KG1 (cell line): Measurements from ENCODE around the gene OR14K1.
"Not testable (repeated sequence)": the region's sequence is repeated elsewhere in the genome, so short reads cannot be mapped to it uniquely, and the experiment has no call there.

Experiments
- DNase-seq: peaks from one replicate; lab custom pipeline; 2025; lab: John Stamatoyannopoulos, UW

The OR14K1 gene, protein sequence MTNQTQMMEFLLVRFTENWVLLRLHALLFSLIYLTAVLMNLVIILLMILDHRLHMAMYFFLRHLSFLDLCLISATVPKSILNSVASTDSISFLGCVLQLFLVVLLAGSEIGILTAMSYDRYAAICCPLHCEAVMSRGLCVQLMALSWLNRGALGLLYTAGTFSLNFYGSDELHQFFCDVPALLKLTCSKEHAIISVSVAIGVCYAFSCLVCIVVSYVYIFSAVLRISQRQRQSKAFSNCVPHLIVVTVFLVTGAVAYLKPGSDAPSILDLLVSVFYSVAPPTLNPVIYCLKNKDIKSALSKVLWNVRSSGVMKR

DNA sequence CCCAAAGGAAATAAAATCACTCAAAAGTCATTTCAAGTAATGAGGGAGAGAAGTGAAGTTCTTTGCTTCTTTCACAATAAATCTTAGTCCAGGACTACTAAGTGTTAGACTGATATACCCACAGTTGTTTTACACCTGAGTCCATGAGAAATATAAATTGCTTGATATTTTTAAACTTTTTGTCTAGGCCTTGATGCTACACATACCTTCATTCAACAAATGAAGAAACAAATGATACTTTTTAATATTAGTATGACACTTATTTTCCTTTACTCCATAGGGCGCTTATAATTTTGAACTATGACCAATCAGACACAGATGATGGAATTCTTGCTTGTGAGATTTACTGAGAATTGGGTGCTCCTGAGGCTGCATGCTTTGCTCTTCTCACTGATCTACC is at the start of gene OR14K1:
TSS of gene OR14K1 (plus strand) at position 301 of the 400 bp plus-strand sequence. CDS start at position 301, 0 bp downstream.
- DNase-seq: no peak

DNA sequence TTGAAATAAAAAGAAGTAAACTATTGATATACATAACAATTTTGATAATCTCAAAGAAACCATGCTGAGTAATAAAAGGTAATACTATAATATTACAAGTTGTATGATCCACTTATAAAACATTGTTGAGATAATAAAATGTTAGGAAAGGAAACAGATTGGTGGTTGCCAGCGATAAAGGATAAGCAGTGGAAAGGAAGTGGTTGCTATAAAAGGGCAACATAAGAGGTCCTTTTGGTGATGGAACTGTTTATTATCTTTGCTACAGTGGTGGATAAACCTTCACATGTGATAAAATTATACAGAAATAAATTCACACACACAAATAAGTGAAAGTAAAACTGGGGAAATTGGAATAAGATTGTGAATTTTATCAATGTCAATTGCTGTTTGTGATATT is 37.1 kb upstream of the OR14K1 start:
- DNase-seq: no peak

DNA sequence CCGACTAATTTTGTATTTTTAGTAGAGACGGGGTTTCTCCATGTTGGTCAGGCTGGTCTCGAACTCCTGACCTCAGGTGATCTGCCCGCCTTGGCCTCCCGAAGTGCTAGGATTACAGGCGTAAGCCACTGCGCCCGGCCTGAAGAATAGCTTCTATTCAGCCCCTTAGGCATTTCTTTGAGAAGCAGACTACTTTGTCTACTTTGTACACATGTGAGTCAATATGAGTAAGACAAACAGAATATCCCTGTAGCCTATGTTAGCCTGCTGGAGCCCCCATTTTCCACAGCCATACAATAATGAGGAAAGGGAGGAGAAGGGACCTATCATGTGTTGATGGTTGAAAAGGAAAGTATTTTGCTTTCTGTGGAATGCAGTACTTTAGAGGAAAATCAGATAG is 27.7 kb upstream of the OR14K1 start:
- DNase-seq: not testable (repeated sequence)

DNA sequence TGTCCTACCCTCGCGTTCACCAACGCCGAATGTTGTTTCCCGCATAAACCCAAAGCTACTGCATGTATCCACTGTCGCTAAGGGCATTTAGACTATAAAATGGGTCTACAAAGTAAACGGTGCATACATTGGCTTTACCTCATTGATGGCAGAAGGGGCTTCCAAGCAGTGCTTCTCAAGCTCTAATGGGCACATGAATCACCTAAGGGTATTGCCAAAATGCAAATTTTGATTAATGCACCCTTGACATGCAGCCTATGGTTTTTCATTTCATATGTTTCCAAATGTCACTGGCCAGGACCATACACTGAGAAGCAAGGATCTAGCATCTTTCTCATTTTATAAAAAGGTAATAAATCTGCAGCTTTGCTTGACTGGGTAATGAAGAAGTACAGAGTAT is 24.7 kb upstream of the OR14K1 start:
- no peak for DNase-seq

DNA sequence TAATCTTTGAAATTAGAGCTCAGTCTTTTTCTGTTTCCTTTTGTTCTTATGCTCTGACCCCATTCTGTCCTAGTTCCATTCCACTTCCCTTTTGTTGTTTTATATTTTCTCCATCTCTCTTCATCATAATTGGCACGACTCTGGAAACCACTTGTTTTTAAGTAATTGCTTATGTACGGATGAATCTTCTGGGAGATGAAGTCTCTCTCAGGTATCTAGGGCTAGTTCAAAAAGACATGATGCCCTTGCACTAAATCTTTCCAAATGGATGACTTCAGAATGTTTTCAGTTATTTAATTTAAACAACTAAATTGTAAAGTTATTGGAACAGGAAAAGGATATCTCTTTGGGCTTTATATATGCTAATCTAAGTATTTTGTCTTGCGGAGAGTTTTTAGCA is 21.9 kb upstream of the OR14K1 start, which contains the start of gene OR6F1:
TSS of gene OR6F1 (minus strand) at position 101 of the 400 bp plus-strand sequence. CDS start 3,891 bp downstream, outside the sequence.
- DNase-seq: no peak

DNA sequence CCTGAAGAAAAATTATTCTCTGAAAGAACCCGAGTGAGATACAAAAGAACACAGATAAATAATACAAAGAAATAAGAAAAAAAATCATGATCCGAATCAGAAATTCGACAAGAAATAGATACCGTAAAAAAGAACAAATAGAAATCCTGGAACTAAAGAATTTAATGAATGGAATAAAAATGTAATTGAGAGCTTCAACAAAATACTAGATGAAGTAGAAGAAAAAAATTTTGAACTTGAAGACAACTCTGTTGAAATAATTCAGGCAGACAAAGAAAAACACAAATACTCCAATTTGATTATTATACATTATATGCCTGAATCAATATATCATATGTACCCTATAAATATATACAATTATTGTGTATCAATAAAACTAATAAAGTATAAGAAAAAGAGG is 17.2 kb upstream of the OR14K1 start:
- no peak for DNase-seq

DNA sequence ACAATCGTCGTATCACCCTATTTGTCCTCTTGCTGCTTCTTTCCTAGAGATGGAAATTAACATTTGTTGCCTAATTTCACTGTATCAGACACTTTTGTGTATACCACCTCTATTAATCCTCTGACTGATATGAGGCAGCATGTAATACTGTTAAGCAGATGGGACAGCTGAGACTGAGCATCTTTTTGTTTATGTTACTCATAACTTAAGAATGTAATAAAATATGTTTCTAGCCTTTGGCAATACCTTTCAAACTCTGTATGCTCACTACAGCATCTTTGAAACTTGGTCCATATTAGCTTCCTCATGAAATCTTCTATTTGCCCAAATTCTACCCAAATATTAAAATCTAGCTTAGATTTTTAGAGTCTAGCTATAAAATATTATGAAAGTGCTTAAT is 2.3 kb downstream of the OR14K1 start:
- DNase-seq: no peak

DNA sequence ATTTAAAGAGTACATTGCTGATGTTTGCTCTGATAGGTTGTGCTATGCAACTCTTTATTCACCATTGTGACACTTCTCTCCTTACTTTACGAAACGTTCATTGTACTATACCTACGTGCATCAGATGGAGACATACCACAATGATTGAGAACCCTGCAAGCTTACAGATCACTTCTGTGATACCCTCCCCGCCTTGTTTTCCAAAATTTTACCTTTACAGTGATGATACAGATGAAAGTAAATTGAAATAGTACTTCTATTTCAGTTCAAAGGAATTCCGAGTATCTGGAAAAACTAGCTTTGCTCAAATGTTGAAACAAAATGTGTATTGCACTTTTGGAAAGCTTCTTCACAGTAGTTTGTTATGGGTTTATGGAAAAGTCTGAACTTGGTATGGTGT is 3.3 kb downstream of the OR14K1 start:
- no peak for DNase-seq

DNA sequence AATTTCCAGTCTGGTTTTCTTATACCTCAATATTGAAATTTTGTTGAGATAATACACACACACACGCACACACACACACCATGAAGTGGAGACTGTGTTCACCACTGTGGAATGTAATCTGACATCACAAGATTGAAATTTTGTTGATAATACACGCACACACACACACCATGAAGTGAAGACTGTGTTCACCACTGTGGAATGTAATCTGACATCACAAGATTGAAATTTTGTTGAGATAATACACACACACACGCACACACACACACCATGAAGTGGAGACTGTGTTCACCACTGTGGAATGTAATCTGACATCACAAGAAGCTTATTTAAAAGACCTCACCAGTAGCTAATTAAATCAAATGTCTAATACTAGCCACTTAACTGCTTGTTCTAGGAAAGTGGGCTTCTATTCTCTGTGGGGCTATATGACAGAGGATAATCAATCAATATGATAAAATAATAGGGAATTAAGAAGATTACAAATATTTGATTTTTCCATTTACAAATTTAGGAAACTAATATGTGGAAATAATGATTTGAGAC is 3.9 kb downstream of the OR14K1 start:
- not testable (repeated sequence) for DNase-seq

DNA sequence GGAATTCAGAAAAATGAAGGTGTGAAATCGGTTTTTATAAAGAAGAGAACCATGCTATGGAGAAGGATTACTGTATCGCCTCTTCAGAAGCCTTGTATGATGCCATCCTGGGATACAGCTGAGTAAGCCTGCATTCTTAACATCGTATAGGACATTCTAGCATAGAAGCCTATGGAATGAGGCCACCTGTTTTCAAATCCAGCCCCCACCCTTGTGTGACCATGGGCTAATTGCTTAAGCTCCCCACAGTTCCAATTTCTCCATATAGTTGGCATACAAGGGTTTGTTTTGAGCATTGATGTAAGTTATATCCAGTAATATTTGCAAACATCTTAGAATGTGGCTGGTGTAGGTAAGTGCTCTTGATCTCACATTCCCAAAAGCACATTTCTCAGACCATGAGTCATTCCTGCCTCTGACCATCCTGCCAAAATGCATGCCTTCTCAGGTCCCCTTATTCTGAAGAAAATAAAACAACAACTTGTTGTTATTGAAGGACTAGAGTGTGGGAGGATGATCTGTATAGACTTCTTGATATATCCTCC is 8.0 kb downstream of the OR14K1 start:
- no peak for DNase-seq

DNA sequence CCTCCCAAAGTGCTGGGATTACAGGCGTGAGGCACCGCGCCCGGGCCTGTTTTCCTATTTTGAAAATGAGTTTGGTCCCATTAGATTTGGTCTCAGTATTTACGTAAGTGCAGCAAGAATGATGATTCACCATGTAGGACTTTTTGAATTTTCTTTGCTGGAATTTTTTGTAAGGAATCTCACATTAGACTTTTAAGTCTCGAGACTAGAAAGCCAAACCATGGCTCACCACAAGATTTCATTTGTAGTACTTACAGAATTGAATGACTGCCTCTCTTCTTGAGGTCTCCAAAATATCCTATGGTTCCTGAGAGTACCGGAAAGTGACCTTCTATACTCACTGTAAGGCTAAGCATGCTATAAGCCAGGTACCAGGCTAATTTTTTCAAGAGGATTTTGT is 9.2 kb downstream of the OR14K1 start:
- DNase-seq: no peak

DNA sequence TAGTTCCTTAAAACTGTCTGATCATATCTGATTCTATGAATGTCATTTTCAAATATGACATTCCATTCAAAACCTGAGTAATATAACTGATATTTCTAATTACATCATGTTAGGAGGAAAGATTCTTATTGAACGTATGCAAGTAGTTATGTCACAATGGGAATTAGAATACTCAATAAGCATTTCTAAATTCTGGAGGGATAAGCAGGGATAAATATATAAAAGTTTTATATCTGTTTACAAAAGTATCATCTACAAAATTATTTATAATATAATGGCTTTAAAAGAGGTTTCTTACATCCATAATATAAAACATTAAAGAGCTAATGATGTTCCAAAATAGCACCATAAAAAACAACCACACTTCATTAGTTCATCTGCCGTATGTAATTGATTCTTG is 9.6 kb downstream of the OR14K1 start, which contains the start of gene OR14A2:
TSS of gene OR14A2 (minus strand) at position 101 of the 400 bp plus-strand sequence.
- no peak for DNase-seq

DNA sequence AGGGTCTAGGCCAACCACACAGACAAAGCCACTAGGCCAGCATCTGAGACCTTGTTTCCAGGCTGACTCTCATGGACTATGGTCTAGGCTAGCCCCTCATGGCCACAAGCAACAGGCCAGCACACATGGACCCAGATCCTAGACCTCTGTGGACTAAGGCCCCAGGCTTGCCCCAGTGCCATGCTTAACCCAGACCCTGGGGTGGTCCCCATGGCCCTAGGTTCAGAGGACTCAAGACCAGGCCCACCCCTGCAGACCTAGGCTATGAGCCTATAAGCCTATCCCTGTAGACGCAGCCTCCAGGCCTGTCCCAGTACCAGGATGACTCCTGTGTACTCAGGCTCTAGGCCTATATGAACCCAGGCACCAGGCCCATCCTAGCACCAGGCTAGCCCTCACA is 11.5 kb downstream of the OR14K1 start:
- no peak for DNase-seq

DNA sequence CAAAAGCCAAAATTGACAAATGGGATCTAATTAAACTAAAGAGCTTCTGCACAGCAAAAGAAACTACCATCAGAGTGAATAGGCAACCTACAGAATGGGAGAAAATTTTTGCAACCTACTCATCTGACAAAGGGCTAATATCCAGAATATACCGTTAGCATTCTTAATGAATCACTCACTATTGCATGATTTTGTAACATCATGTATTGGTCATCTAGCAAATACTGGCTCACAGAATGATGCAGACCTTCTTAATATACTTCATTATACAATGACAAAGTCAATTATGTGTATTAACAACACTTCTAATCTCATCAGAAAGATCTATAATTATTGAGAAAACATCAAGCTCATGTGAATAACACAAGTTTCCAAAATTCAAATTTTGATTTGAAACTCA is 15.9 kb downstream of the OR14K1 start:
- not testable (repeated sequence) for DNase-seq

DNA sequence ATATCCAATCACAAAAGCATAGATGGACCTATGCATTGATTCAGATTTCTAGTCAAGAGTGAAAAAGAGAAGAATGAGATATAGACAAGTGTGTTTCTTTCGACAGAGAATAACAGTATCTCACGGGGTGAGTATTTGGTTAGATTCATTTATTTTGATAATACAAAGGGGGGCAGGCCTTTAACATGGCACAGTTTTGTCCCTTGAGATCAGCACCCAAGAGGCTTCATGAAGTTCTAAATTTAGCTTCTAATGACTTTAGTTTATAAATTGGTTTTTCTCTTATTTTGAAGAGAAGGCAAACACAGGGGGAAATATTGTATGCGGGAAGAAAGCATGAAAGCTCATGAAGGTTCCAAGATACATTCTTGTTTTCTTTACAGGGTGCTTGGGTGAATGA is 22.0 kb downstream of the OR14K1 start, which contains the start of gene OR1C1:
TSS of gene OR1C1 (minus strand) at position 101 of the 400 bp plus-strand sequence. CDS start 2,150 bp downstream, outside the sequence.
- no peak for DNase-seq

DNA sequence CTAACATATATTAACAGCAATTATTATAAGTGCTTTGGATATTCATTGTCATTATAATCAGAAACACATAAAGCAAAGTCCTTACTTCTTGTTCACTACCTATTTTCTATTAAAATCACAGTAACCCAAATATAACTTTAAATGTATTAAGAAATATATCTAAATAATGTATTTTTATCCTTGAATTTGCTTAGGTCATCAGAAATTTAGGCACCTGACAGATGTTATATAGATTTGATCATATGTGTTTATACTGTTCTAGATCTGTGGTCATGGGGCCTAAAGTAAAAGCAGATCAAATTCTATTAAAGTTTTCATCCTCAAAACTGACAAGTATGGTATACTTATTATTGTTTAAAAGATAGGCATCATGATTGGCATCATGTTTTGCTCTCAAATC is 31.2 kb downstream of the OR14K1 start:
- DNase-seq: no peak
